Left lung (tissue), 10 donors: ENCODE measurements around the gene ENDOD1. TPM values are rescaled to one million over a fixed set of nuclear protein-coding genes. Genes with fewer than 3 reads are reported as not detected.

Experiments used
- ATAC-seq: fragments of 200-7000 bp; cut with Tn5 transposase; one replicate; pipeline ENCODE4 v1.9.1; 2020; ENCODE audit warnings: moderate library complexity
- DNase-seq, 4 donors: peaks; one replicate each; pipeline ENCODE4 v3.0.0-alpha.2; 2013 to 2020
- H3K27ac ChIP-seq, 2 donors: fragments of 200-600 bp; sonication (generic) in 1 of 2; one replicate each; pipeline versions ENCODE4 v1.5.0 to v1.8.0; 2020 to 2021
- H3K27me3 ChIP-seq, 2 donors: fragments of 200-600 bp; sonication (generic) in 1 of 2; one replicate each; pipeline versions ENCODE4 v1.5.0 to v1.8.0; 2020 to 2021
- H3K36me3 ChIP-seq, 2 donors: fragments of 200-600 bp; sonication (generic) in 1 of 2; one replicate each; pipeline versions ENCODE4 v1.5.0 to v1.8.0; 2020 to 2021
- H3K4me1 ChIP-seq, 2 donors: fragments of 200-600 bp; one replicate each; pipeline ENCODE4 v1.8.0; 2021
- H3K4me3 ChIP-seq, 2 donors: fragments of 200-600 bp; sonication (generic) in 1 of 2; one replicate each; pipeline versions ENCODE4 v1.5.0 to v1.8.0; 2020 to 2021; ENCODE audit warnings: mild to moderate bottlenecking in 1 of 2
- H3K9me3 ChIP-seq, 2 donors: fragments of 200-600 bp; sonication (generic) in 1 of 2; one replicate each; pipeline versions ENCODE4 v1.5.0 to v1.8.0; 2020 to 2021
- intact Hi-C, 2 donors: fragments of 100-400 bp; cut with DNase I; formaldehyde crosslinking; loops; one replicate each; pipeline versions ENCODE4 v1.11.2 to v1.14.2; 2022
- polyA plus RNA-seq, 6 donors: library from polyadenylated mRNA; unstranded; fragments of 120-200 nt; gene quantifications; one replicate each; pipeline ENCODE4 v1.2.1, GENCODE V29; 2013; ENCODE audit not compliant: insufficient read length in 6 of 6
- total RNA-seq, 2 donors: library from RNA; stranded (reverse); fragmentation: NEBNext Ultra II Directional; extraction: Animal tissue kit (Norgen Biotek cat#: 25700); gene quantifications; one replicate each; pipeline ENCODE4 v1.2.1, GENCODE V29; 2021
- TF ChIP-seq, protein P1 (sequence below), 2 donors: fragments of 200-600 bp; sonication (generic) in 1 of 2; IDR thresholded peaks; one replicate each; pipeline versions ENCODE4 v1.5.0 to v1.8.0; 2021; ENCODE audit warnings: antibody characterized with exemption in 2 of 2
- donor health status: DM: no; HTN: yes; CAD: no.
- donor health status: DM: no; HTN: no; CAD: no.

ENDOD1 gene
- total and polyA plus RNA-seq, 8 donors = 24.2 to 31.2 (median 26.3) TPM

DNA sequence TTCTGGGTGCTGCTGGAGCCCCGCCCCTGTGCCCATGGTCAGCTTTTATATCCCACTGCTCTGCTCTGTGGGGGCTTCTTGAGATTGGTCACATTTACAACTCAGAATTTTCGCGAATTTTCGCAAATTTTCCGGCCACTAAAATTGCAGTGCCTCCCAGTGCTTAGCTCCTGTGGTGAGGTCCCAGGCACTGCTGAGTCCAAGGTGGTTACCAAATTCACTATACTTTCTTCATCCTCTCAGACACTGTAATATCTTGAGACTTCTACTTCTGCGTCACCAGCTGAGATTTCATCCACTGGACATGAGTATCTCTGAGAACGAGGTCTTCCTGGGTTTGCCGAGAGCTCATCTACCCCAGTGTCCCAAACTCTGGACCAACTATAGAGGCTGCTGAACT is 31.7 kb upstream of the ENDOD1 start:
- TF ChIP-seq, protein P1, sequence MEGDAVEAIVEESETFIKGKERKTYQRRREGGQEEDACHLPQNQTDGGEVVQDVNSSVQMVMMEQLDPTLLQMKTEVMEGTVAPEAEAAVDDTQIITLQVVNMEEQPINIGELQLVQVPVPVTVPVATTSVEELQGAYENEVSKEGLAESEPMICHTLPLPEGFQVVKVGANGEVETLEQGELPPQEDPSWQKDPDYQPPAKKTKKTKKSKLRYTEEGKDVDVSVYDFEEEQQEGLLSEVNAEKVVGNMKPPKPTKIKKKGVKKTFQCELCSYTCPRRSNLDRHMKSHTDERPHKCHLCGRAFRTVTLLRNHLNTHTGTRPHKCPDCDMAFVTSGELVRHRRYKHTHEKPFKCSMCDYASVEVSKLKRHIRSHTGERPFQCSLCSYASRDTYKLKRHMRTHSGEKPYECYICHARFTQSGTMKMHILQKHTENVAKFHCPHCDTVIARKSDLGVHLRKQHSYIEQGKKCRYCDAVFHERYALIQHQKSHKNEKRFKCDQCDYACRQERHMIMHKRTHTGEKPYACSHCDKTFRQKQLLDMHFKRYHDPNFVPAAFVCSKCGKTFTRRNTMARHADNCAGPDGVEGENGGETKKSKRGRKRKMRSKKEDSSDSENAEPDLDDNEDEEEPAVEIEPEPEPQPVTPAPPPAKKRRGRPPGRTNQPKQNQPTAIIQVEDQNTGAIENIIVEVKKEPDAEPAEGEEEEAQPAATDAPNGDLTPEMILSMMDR (IDR thresholded peaks at IDR 0.05) = no peak
- no peaks in the 10 kb centered on the region for H3K9me3 ChIP-seq

DNA sequence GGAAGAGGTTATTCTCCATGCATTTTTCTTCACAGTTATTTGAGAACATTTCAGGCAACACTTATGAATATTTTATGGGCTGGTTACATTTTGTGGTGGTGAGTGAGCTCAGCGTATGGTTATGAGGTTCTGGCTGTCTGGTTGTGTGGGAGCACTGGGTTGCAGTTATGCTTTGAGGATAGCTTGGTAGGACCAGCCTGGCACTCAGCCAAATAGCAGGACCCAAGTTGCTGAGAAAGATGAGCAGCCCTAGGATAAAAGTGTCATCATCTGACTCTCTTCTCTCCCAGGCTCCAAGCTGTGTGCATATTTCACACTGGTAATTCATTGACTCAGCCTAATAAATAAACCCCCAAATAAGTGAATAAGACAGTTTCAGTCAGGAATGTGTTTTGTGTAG is 31.0 kb upstream of the ENDOD1 start:
- H3K4me3 ChIP-seq = no peak overlapping the region
- H3K27me3 ChIP-seq = peaks cover 0 to 7% of the 10 kb centered on the region in 2 donors
- ATAC-seq = no peak
- TF ChIP-seq, protein P1 (IDR thresholded peaks at IDR 0.05) = no peak
- H3K36me3 ChIP-seq = no peaks in the 10 kb centered on the region
- no peaks in the 10 kb centered on the region for H3K4me1 ChIP-seq
- DNase-seq = no peak
- H3K9me3 ChIP-seq = no peaks in the 10 kb centered on the region
- no peak overlapping the region for H3K27ac ChIP-seq
- intact Hi-C loops = no loop called here

More for the DNA sequence above, 31.7 kb upstream of the ENDOD1 start:
- Histone ChIP-seq H3K27me3 (peaks cover 0 to 11% of the 10 kb centered on the region in 2 donors), H3K27ac (no peak overlapping the region), H3K4me3 (no peak overlapping the region), H3K36me3 (no peaks in the 10 kb centered on the region), H3K4me1 (no peaks in the 10 kb centered on the region)
- no peak for ATAC-seq
- intact Hi-C loops = no loop called here
- DNase-seq = no peak

DNA sequence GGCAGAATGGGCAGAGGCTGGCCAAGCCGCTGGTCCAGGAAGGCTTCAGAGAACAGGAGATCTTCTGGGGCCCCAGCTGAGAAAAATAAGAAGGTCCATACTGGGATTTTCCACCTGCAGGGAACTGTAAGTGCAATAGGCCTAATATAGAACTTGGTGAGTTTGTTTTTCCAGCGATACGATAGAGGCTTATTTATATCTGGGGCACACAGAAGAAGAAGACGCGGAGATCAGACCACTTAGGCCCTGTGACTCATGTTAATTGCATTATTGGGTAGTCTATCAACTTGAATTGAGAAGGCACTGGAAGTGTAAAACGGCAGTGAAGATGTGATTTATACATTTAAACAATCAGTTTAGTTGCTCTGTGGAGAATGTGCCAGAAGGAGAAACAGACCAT is 30.6 kb upstream of the ENDOD1 start:
- DNase-seq (no peak), ATAC-seq (no peak)
- Histone ChIP-seq H3K27ac (no peak overlapping the region), H3K4me3 (no peak overlapping the region), H3K4me1 (no peaks in the 10 kb centered on the region), H3K27me3 (peaks cover 0 to 3% of the 10 kb centered on the region in 2 donors), H3K36me3 (no peaks in the 10 kb centered on the region), H3K9me3 (no peaks in the 10 kb centered on the region)
- intact Hi-C loops = no loop called here
- TF ChIP-seq, protein P1 (IDR thresholded peaks at IDR 0.05) = no peak

DNA sequence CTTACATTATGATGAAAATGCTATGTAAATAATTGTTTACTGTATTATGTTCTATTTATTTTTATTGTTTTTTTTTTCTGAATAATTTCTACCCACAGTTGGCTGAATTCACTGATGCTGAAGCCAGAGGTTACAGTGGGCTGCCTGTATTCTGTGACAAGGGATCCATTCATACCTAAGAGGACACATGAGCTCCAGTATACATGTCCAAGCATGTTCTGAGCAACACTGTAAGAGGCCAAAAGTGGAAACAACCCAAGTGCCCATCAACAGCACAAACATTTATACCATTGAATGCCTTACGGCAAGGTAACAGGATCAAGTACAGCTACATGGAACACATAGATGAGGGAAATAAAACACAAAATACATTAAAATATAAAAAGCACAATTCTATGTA is 24.3 kb upstream of the ENDOD1 start:
- DNase-seq (no peak), ATAC-seq (no peak)
- Histone ChIP-seq H3K9me3 (no peaks in the 10 kb centered on the region), H3K4me1 (peaks cover 7 to 24% of the 10 kb centered on the region in 2 donors), H3K36me3 (no peaks in the 10 kb centered on the region), H3K27ac (no peak overlapping the region), H3K27me3 (no peaks in the 10 kb centered on the region), H3K4me3 (no peak overlapping the region)
- intact Hi-C loops = no loop called here
- TF ChIP-seq, protein P1 (IDR thresholded peaks at IDR 0.05) = no peak

DNA sequence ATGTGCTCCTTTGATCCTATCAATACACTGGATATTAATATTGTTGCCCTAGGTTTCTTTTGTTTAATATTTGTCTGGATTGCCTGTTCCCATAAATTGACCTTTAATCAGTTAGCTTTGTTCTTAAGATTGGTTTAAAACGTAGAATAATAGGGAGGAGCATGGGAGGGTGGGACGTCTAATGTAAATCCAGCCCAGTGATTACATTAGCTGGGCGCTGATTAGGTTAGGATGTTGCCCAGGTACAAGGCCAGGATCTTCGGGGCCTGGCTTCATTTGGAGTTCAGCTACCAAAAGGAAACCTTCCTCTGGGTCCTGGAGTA is 23.0 kb upstream of the ENDOD1 start, which contains the start of gene SRSF8:
SRSF8 (plus strand) TSS at position 204 of the 323 bp plus-strand sequence. CDS start 308 bp downstream, outside the sequence.
- intact Hi-C loops = no loop called here
- peak; percentile 67 for ATAC-seq
- no peaks in the 10 kb centered on the region for H3K9me3 ChIP-seq

More for the DNA sequence above, 23.0 kb upstream of the ENDOD1 start, which contains the start of gene SRSF8:
- no peaks in the 10 kb centered on the region for H3K36me3 ChIP-seq
- H3K27me3 ChIP-seq = no peaks in the 10 kb centered on the region
- TF ChIP-seq, protein P1 (IDR thresholded peaks at IDR 0.05) = no peak
- no peak for DNase-seq
- H3K27ac ChIP-seq = peak within 1 kb of the TSS; percentile 96 to 97
- H3K4me1 ChIP-seq = peaks cover 7 to 28% of the 10 kb centered on the region in 2 donors
- peak within 1 kb of the TSS; percentile 65 to 67 for H3K4me3 ChIP-seq
